Neuronal stem cell (in vitro differentiated cells): ENCODE data around the gene PAK5.

Experiments used
- DNase-seq: peaks from one replicate; pipeline ENCODE4 v3.0.0-alpha.2; 2013; ENCODE audit warnings: low spot score
- H2AFZ ChIP-seq: one replicate; pipeline ENCODE4 v1.6.1; 2013; ENCODE audit warnings: mild to moderate bottlenecking, low read length, inconsistent platforms
- H2AK5ac ChIP-seq: 2 replicates; pipeline ENCODE4 v1.6.1; 2013; ENCODE audit warnings: low read depth, mild to moderate bottlenecking, inconsistent platforms, low read length, moderate library complexity, mixed read lengths
- H2BK120ac ChIP-seq: 2 replicates; pipeline ENCODE4 v1.6.1; 2013; ENCODE audit warnings: low read depth, mild to moderate bottlenecking, inconsistent platforms, low read length, moderate library complexity, mixed read lengths
- H2BK12ac ChIP-seq: one replicate; pipeline ENCODE4 v1.6.1; 2013; ENCODE audit warnings: low read length, inconsistent platforms
- H2BK15ac ChIP-seq: 2 replicates; pipeline ENCODE4 v1.6.1; 2013; ENCODE audit warnings: mild to moderate bottlenecking, low read length, inconsistent platforms, mixed read lengths
- H2BK5ac ChIP-seq: one replicate; pipeline ENCODE4 v1.6.1; 2013; ENCODE audit warnings: inconsistent platforms, mild to moderate bottlenecking, low read length, moderate library complexity
- H3K14ac ChIP-seq: one replicate; pipeline ENCODE4 v1.6.1; 2013; ENCODE audit warnings: low read length, inconsistent platforms
- H3K18ac ChIP-seq: 2 replicates; pipeline ENCODE4 v1.6.1; 2013; ENCODE audit warnings: low read length, inconsistent platforms
- H3K23ac ChIP-seq: 2 replicates; pipeline ENCODE4 v1.6.1; 2013; ENCODE audit warnings: low read depth, mild to moderate bottlenecking, mixed read lengths, low read length, inconsistent platforms; ENCODE audit not compliant: poor library complexity
- H3K27ac ChIP-seq: replicated peaks from 3 replicates; pipeline ENCODE4 v1.5.1; 2013; ENCODE audit warnings: low read length, inconsistent platforms
- H3K27me3 ChIP-seq, 3 experiments: 2 replicates each; pipeline ENCODE4 v1.6.1; 2013; ENCODE audit warnings: low read length in 3 of 3, mild to moderate bottlenecking in 2 of 3, inconsistent platforms in 1 of 3, low read depth in 1 of 3, mixed read lengths in 1 of 3, moderate library complexity in 1 of 3; ENCODE audit not compliant: control insufficient read depth in 3 of 3, insufficient read depth in 3 of 3
- H3K36me3 ChIP-seq, 2 donors: replicated peaks in 1 of 2; 2 replicates each; pipeline ENCODE4 v1.6.1; 2013; ENCODE audit warnings: low read length in 2 of 2; ENCODE audit not compliant: control insufficient read depth in 2 of 2, insufficient read depth in 2 of 2
- H3K4ac ChIP-seq: 2 replicates; pipeline ENCODE4 v1.6.1; 2013; ENCODE audit warnings: inconsistent platforms, mild to moderate bottlenecking, low read length, moderate library complexity
- H3K4me1 ChIP-seq, 2 donors: 1 replicate in 1 of 2; 2 replicates in 1 of 2; pipeline ENCODE4 v1.6.1; 2013; ENCODE audit warnings: low read length in 2 of 2, low read depth in 1 of 2; ENCODE audit not compliant: control insufficient read depth in 2 of 2, insufficient read depth in 1 of 2
- H3K4me2 ChIP-seq: one replicate; pipeline ENCODE4 v1.6.1; 2013; ENCODE audit warnings: mild to moderate bottlenecking, low read length, inconsistent platforms; ENCODE audit not compliant: insufficient read depth, poor library complexity, severe bottlenecking
- H3K4me3 ChIP-seq, 2 donors: 2 replicates each; pipeline ENCODE4 v1.5.1; 2013; ENCODE audit warnings: low read length in 2 of 2, mild to moderate bottlenecking in 2 of 2, inconsistent platforms in 1 of 2, moderate library complexity in 1 of 2
- H3K79me1 ChIP-seq: one replicate; pipeline ENCODE4 v1.6.1; 2013; ENCODE audit warnings: low read depth, mild to moderate bottlenecking, inconsistent platforms, low read length, moderate library complexity
- H3K9ac ChIP-seq: one replicate; pipeline ENCODE4 v1.6.1; 2013; ENCODE audit warnings: mild to moderate bottlenecking, low read depth, low read length, inconsistent platforms; ENCODE audit not compliant: poor library complexity
- H3K9me3 ChIP-seq, 2 donors: replicated peaks in 1 of 2; 2 replicates each; pipeline versions ENCODE3 to v1.6.1; 2013; ENCODE audit warnings: low read length in 2 of 2, mild to moderate bottlenecking in 2 of 2, inconsistent platforms in 1 of 2, low read depth in 1 of 2, mixed read lengths in 1 of 2, moderate library complexity in 1 of 2; ENCODE audit not compliant: control insufficient read depth in 2 of 2, insufficient read depth in 1 of 2
- H4K8ac ChIP-seq: one replicate; pipeline ENCODE4 v1.6.1; 2013; ENCODE audit warnings: low read depth, mild to moderate bottlenecking, inconsistent platforms, low read length, moderate library complexity
- H4K91ac ChIP-seq: one replicate; pipeline ENCODE4 v1.6.1; 2013; ENCODE audit warnings: low read length, low read depth, mild to moderate bottlenecking, inconsistent platforms; ENCODE audit not compliant: poor library complexity
- WGBS, 2 donors: extraction: QIAGEN DNeasy Blood & Tissue Kit; methylation state at CpG; one replicate each; pipeline ENCODE4 v1.1.7; 2013; ENCODE audit warnings: missing lambda C conversion rate in 2 of 2, mixed read lengths in 1 of 2; ENCODE audit not compliant: insufficient read length in 2 of 2, insufficient replicate concordance in 1 of 2; ENCODE audit errors: extremely low coverage in 2 of 2; 5-methylcytosine and 5-hydroxymethylcytosine counted together

The PAK5 gene

GRCh38 chr20:9506280-9506821 is 332.5 kb downstream of the PAK5 start:
- Histone ChIP-seq H3K79me1 (no peaks in the 10 kb centered on the region), H3K36me3 (no peaks in the 10 kb centered on the region), H2BK5ac (peak overlapping the region; percentile 8), H2BK15ac (peak overlapping the region; percentile 78), H2BK120ac (no peak overlapping the region), H3K14ac (no peak overlapping the region), H3K18ac (peak overlapping the region; percentile 44), H3K23ac (no peak overlapping the region), H3K27me3 (peaks cover 28 to 80% (median 60%) of the 10 kb centered on the region in 3 experiments), H3K4me3 (no peak overlapping the region), H3K9me3 (peaks cover 0 to 7% of the 10 kb centered on the region in 2 donors), H4K91ac (no peak overlapping the region), H2AK5ac (peak overlapping the region; percentile 81), H2BK12ac (no peak overlapping the region), H4K8ac (no peak overlapping the region), H2AFZ (no peak overlapping the region), H3K4ac (no peak overlapping the region), H3K4me2 (peak overlapping the region; percentile 57), H3K9ac (peak overlapping the region; percentile 38), H3K27ac (no peak overlapping the region), H3K4me1 (peaks cover 0 to 17% of the 10 kb centered on the region in 2 donors)
- no peak for DNase-seq
- no CpG with 5 or more reads among the region's 34 CpGs for WGBS, 2 donors

GRCh38 chr20:9503526-9504245 is 335.2 kb downstream of the PAK5 start:
- Histone ChIP-seq H2BK5ac (no peak overlapping the region), H2BK120ac (no peak overlapping the region), H3K14ac (no peak overlapping the region), H3K27me3 (peaks cover 25 to 72% (median 39%) of the 10 kb centered on the region in 3 experiments), H3K9ac (no peak overlapping the region), H3K79me1 (no peaks in the 10 kb centered on the region), H2BK15ac (no peak overlapping the region), H3K4me2 (no peak overlapping the region), H3K4ac (no peak overlapping the region), H3K27ac (no peak overlapping the region), H4K91ac (no peak overlapping the region), H3K9me3 (peaks cover 0 to 7% of the 10 kb centered on the region in 2 donors), H2BK12ac (no peak overlapping the region), H3K36me3 (no peaks in the 10 kb centered on the region), H3K4me3 (no peak overlapping the region), H3K4me1 (peaks cover 0 to 14% of the 10 kb centered on the region in 2 donors), H2AFZ (no peak overlapping the region), H4K8ac (no peak overlapping the region), H3K23ac (no peak overlapping the region), H2AK5ac (no peak overlapping the region), H3K18ac (no peak overlapping the region)
- WGBS, 2 donors = no CpG with 5 or more reads among the region's 9 CpGs
- DNase-seq = no peak

GRCh38 chr20:9501473-9501872 is 337.4 kb downstream of the PAK5 start:
- H3K18ac ChIP-seq = no peak overlapping the region
- peaks cover 7 to 50% (median 17%) of the 10 kb centered on the region in 3 experiments for H3K27me3 ChIP-seq
- no peaks in the 10 kb centered on the region for H3K79me1 ChIP-seq
- no peak overlapping the region for H3K14ac ChIP-seq
- no peak overlapping the region for H2BK120ac ChIP-seq
- DNase-seq = no peak
- no peak overlapping the region for H4K8ac ChIP-seq
- no peak overlapping the region for H2AFZ ChIP-seq
- H3K36me3 ChIP-seq = no peaks in the 10 kb centered on the region
- no peak overlapping the region for H4K91ac ChIP-seq
- no peak overlapping the region for H3K4me3 ChIP-seq
- H2AK5ac ChIP-seq = no peak overlapping the region
- peaks cover 0 to 1% of the 10 kb centered on the region in 2 donors for H3K4me1 ChIP-seq
- no peak overlapping the region for H2BK5ac ChIP-seq
- no peak overlapping the region for H3K4ac ChIP-seq
- H3K4me2 ChIP-seq = no peak overlapping the region
- no peak overlapping the region for H2BK12ac ChIP-seq
- peaks cover 0 to 7% of the 10 kb centered on the region in 2 donors for H3K9me3 ChIP-seq
- no peak overlapping the region for H3K9ac ChIP-seq
- H2BK15ac ChIP-seq = no peak overlapping the region
- H3K27ac ChIP-seq = no peak overlapping the region
- no peak overlapping the region for H3K23ac ChIP-seq
- no CpG with 5 or more reads among the region's 2 CpGs for WGBS, 2 donors

GRCh38 chr20:9500121-9500520 is 338.8 kb downstream of the PAK5 start:
- no CpG with 5 or more reads among the region's 2 CpGs for WGBS, 2 donors
- no peak overlapping the region for H3K27ac ChIP-seq

More at GRCh38 chr20:9500121-9500520, 338.8 kb downstream of the PAK5 start:
- H3K9me3 ChIP-seq = no peaks in the 10 kb centered on the region
- H3K79me1 ChIP-seq = no peaks in the 10 kb centered on the region
- no peak overlapping the region for H3K4me3 ChIP-seq
- H3K23ac ChIP-seq = no peak overlapping the region
- H2BK12ac ChIP-seq = no peak overlapping the region
- no peak overlapping the region for H4K8ac ChIP-seq
- H3K4me1 ChIP-seq = no peaks in the 10 kb centered on the region
- H3K4ac ChIP-seq = no peak overlapping the region
- H3K36me3 ChIP-seq = no peaks in the 10 kb centered on the region
- no peak overlapping the region for H2BK120ac ChIP-seq
- H2BK5ac ChIP-seq = no peak overlapping the region
- H2BK15ac ChIP-seq = no peak overlapping the region
- peaks cover 0 to 36% (median 5%) of the 10 kb centered on the region in 3 experiments for H3K27me3 ChIP-seq
- no peak overlapping the region for H3K14ac ChIP-seq
- H3K4me2 ChIP-seq = no peak overlapping the region
- no peak overlapping the region for H2AFZ ChIP-seq
- H2AK5ac ChIP-seq = no peak overlapping the region
- no peak overlapping the region for H3K18ac ChIP-seq
- H4K91ac ChIP-seq = no peak overlapping the region
- no peak overlapping the region for H3K9ac ChIP-seq
- DNase-seq = no peak
